Ecto neural progenitor cell (in vitro differentiated cells): ENCODE measurements around the gene DCAF8.
A peak's percentile ranks its signal among the peaks of the same experiment; 100 is the strongest.

Source experiments
- DNase-seq: peaks from one replicate; pipeline ENCODE4 v3.0.0-alpha.2; 2018; ENCODE audit warnings: low spot score

DCAF8 gene

GRCh38 chr1:160168609-160169369 is 93.6 kb downstream of the DCAF8 start:
- peak; percentile 68 for DNase-seq

- DNase-seq: no peak
These were observed 94.3 kb downstream of the DCAF8 start for GRCh38 chr1:160168016-160168415.

GRCh38 chr1:160167580-160167979 is 94.8 kb downstream of the DCAF8 start:
- no peak for DNase-seq

GRCh38 chr1:160167056-160167455 is 95.3 kb downstream of the DCAF8 start:
- no peak for DNase-seq

- no peak for DNase-seq
These were observed 96.0 kb downstream of the DCAF8 start for GRCh38 chr1:160166166-160166868.
